GM21381 (cell line): ENCODE measurements around the gene SELENOF.
"Not testable (repeated sequence)": the region's sequence is repeated elsewhere in the genome, so short reads cannot be mapped to it uniquely, and the experiment has no call there.

Experiments used
- ATAC-seq: cut with Tn5 transposase; IDR thresholded peaks from one replicate; pipeline ENCODE4 v1.9.1; 2021; ENCODE audit warnings: mild to moderate bottlenecking, moderate library complexity; ENCODE audit not compliant: unreplicated experiment

The SELENOF gene

DNA sequence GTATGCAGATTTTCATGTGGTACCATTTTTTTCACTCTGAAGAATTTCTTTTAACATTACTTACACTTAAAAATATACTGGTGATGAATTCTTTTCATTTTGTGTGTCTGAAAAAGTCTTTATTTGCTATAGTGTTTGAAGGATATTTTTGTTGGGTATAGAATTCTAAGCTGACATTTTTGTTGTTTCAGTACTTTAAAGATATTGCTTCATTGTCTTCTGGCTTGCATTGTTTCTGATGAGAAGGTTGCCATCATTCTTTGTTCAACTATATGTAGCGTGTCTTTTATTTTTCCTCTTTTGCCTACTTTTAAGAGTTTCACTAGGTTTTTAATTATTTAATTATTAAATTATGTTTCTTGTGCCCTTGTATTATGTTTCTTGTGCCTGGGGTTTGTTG lies 8.5 kb upstream of the SELENOF start:
- ATAC-seq, result no peak

DNA sequence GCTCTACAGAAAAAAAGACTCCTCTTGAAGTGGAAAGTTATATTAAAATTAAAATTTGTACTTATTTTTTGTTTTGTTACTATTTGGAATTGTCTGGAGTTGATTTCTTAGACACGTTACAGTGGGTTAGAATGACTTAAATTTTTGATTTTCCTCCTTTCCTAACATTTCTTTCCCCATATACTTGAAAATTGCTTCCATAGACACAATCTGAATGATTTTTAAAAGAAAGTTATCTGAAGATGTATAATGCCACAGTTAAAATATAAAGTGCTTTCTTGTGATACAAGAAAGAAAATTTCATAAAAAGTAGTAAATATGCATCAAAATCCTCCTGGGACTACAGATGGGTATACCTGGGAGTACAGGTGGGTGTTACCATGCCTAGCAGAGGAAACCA lies 2.8 kb upstream of the SELENOF start:
- no peak for ATAC-seq

DNA sequence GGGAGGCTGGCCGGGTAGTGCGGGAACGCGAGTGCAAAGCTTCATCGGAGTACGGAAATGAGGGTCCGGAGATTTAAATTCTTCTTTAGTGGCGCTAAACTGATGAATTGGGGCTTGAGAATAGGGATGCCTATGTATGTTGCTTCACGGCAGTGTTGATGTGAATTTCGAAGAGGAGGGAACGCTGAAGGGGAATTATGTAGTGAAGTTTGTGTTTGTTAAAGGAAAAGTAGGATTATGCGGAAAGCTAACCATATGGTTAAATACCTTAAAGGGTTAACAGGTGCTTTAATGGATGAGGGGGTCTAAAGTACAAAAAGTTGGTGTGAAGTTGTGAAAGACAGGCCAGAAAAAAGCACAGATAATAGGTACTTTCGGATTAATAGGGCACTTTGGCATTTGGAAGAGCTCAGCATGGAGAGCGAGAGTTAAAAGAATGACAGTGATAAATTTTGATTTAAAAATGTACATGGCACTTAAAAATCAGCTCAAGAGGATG lies 1.9 kb upstream of the SELENOF start:
- ATAC-seq, result no peak

DNA sequence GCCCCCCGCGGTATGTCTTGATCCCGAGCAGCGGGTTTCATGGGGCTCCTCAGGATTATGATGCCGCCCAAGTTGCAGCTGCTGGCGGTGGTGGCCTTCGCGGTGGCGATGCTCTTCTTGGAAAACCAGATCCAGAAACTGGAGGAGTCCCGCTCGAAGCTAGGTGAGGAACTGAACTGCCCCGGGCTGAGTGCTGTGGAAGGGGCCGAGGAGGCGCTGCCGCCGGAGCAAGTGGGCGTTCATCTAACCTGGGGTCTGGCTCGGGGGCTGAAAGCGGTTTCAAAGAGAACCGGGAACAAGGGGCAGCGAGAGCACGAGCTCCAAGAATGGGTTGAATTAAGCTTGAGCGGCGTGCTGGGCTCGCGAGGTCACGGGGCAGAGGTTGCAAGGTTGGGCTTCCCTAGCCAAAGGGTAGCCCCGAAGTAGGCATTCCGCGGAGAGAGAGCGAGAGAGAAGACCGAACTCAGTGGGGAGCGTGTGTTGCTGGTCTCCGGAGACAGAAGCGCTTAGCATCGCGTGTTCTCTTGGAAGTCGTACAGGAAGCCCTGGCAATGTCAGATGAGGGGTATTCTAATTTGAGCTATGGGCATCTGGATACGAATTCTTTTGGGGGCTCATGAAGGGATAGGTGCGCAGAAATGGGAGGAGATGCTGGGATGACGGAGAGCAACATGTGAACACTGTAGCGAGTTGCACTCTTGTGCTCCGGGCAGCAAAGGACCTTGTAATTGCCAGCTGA lies 1.2 kb upstream of the SELENOF start:
- peak; percentile 18 for ATAC-seq

DNA sequence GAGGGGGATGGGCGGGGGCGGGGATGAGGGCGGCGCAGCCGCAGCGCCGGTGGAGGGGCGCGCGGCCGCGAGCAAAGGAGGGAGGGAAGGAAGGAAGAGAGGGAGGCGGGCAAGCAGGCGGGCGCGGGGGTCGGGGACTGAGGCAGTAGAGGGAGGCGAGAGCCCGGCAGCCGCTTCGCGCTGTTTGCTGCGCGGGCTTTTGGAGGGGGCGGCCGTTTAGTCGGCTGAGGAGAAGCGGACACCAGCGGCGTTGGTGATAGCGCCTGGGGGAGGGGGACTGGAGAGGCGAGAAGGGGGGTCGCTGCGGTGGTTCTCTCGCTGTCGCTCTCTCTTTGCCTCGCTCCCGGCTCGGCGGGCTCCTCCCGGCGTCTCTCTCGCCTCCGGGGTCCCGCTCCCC lies 673 bp upstream of the SELENOF start, which contains the start of gene HS2ST1:
Gene HS2ST1, plus strand, starts transcription at position 35 of the 397 bp plus-strand sequence.
- no peak for ATAC-seq

DNA sequence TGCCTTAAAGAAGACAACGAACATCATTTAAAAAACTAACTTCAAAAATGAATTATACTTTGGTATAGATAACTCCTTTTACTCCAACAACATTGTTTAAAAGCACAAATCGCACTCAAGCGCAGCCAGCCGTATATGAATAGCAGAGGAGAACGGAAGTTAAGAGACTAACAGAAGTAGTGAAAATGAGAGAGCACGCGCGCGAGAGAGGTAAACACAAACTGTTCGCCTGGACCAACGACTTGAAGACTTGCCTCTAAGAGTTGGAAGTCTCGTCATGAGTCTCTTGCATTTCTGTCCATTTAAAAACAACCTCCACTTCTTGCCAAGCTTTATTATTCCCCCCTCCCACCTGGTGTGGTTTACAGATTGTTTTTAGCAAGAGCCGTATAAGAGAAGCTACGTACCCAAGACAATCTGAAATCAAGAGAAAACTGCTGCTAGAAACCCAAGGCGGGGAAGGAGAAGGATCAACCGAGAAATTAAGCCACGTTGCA lies 479 bp downstream of the SELENOF start:
- peak; percentile 19 for ATAC-seq

DNA sequence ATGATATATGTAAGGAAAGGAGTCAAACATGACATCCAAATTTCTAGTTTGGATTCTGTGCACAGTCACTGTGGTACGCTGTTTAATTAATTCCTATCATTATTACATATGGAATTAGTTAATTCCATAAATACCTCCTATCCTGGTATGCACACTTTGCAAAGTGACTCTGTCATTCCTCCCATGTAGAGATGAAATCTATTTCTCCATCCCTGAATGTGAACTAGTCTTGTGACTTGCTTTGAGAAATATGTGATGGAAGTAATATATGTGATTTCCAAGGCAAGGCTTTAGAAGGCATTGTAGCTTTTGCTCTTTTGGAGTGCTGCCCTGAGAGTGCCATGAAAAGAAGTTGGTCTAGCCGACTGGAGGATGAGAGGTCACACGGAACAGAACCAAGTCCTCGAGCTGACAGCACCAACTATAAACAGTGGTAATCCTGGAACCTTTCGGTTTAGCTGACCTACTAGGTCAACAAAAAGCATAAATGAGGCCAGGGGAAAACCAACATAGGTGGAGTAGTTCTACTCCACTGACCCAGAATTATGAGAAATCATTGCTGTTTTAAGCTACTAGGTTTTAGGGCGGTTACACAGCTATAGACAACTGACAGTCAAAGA lies 1.5 kb downstream of the SELENOF start:
- no peak for ATAC-seq

DNA sequence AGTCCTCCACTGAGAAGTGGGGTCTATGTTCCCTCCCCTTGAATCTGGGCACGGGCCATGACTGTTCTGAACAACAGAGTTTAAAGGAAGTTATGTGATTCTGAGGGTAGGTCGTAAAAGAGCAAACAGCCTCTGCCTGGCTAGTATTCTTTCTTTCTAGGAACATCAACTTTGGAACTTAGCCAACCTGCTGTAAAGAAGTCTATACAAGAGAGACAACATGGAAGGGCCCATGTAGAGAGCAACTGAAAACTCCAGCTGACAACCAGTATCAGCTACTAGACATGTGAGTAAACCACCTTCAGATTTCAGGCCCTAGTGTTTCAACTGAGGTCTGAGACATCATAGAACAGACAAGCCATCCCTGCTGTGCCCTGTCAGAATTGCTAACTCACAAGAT lies 7.5 kb downstream of the SELENOF start:
- no peak for ATAC-seq

DNA sequence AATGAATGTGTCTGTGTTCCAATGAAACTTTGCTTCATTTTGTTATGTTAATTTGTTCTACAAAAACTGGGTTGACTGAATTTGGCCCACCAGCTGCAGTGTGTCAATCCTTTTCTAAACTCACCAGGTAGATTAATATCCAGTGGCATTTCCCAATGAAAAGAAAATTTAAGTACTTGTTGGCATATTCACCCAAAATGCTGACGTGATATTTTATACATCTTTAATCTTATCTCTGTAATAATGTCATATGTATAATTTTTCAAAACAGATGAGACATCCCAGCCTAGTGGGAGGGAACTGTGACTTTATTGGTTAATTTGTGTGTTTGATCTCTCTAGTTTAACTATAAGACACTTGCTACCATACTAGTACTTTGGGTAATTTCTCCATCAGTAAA lies 8.1 kb downstream of the SELENOF start:
- ATAC-seq, result no peak

DNA sequence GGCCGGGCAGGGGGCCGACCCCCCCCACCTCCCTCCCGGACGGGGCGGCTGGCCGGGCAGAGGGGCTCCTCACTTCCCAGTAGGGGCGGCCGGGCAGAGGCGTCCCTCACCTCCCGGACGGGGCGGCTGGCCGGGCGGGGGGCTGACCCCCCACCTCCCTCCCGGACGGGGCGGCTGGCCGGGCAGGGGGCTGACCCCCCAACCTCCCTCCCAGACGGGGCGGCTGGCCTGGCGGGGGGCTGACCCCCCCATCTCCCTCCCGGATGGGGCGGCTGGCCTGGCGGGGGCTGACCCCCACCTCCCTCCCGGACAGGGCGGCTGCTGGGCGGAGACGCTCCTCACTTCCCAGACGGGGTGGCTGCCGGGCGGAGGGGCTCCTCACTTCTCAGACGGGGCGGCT lies 14.5 kb downstream of the SELENOF start:
- ATAC-seq, result not testable (repeated sequence)

DNA sequence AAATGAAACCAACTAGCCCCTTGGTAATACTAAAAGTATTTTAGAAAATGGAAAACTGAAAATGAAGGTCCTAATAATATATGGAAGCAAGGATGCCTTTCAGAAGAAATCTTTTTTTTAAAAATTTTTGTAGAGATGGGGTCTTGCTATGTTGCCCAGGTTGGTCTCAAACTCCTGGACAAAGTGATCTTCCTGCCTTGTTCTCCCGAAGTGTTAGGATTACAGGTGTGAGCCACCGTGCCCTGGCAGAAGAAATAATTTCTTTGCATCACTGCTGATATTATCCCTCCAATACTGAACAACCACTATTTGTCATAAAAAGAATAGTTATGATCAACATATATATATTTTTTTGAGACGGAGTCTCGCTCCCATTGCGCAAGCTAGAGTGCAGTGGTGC lies 25.6 kb downstream of the SELENOF start:
- no peak for ATAC-seq

DNA sequence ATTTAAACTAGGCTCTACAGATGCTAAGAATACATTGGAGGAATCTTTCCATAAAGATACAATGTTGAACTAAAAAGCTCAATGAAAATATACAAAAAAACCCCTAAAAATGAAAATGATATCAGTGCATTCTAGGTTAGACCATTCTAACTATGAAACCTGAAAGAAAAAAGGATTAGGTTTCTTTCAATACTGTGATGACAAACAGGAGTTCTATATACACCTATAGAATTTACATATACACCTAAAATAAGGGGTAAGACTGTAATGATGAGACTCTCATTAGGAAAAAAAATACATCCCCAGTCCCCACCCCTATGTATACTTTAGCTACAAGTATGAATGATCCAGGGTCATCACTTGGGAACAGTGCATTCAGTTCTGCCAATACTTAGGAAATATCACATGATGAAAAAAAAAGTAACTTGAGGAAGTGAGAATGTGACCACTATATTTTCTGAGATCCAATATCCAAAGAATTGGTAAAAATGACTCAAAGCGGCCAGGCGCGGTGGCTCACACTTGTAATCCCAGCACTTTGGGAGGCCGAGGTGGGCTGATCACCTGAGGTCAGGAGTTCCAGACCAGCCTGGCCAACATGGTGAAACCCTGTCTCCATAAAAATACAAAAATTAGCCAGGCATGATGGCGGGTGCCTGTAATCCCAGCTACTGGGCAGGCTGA lies 26.3 kb downstream of the SELENOF start:
- ATAC-seq, result peak; percentile 64

DNA sequence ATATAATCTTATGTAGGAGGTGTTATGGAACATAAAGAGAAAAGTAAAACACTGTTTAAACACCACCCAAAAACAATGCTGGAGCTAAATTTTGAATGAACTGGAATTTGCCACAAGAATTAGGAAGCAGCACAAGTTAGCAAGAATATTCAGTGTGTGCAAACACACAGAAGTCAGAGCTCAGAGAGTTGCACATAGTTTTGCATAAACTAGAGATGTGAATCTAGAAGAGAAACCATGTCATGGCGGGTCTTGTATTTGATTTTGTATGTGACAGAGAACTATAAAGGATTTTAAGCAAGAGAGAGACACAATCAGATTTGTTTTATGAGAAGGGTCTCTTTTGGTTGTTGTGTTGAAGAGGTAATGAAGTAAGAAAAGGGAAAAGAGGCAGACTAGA lies 38.2 kb downstream of the SELENOF start:
- ATAC-seq, result no peak

DNA sequence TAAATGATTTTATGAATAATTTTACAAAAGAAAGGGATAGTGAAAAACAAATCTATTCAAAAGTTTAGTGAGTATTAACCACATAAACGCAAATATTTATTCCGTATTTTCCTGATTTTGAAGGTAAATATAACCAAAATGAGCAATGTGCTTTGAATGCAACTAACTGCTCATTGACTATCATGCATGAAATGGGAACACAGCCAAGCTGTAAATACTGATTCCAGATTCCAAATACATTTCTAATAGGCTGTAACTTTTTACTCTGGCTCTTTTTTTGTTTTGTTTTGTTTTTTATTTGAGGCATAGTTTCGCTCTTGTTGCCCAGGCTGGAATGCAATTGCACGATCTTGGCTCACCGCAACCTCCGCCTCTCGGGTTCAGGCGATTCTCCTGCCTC lies 41.8 kb downstream of the SELENOF start:
- no peak for ATAC-seq

DNA sequence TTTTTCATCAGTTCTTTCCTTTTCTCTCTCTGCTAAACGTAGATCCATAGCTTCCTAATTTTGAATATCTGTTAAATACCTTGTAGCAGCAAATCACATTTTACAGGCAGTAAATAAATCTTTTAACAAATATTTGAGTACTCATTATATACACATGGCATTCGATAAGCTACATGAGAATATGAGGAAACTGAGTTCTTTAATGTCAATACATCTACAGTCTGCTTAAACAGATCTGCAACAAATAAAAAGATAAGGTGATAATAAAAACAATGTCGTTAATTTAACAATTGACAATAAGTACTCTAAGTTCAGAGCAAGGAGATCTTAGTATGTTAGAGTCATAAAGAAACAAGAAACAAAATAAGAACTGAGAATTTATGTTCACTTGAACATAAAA lies 42.9 kb downstream of the SELENOF start:
- ATAC-seq, result no peak

DNA sequence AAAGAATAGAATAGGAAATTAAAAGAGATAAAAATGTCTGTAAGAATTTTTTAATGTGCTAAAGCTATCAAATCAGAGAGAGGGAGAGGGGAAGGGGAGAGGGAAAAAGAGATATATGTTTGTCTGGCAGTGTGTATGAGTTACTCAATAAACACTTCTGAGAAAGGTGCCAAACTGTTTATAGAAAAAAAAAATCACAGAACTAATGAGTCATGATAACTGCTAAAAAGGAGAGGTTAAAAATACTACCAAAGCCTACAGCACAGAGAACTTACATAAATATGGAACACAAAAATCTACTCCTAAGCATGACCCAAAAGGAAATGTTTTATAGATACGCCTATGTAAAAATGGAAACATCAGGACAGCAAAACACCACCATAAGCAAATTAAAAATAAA lies 45.4 kb downstream of the SELENOF start:
- ATAC-seq, result no peak

DNA sequence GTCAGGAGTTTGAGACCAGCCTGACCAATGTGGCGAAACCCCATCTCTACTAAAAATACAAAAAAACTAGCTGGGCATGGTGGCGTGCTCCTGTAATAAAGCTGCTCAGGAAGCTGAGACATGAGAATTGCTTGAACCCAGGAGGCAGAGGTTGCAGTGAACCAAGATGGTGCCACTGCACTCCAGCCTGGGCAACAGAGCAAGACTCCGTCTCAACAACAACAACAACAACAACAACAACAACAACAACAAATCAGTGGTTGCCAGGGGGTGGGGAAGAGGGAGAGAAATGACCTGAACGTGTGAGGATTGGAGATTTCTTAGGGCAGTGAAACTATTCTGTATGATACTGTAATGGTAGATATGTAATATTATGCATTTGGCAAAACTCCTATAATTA lies 46.6 kb downstream of the SELENOF start:
- not testable (repeated sequence) for ATAC-seq

DNA sequence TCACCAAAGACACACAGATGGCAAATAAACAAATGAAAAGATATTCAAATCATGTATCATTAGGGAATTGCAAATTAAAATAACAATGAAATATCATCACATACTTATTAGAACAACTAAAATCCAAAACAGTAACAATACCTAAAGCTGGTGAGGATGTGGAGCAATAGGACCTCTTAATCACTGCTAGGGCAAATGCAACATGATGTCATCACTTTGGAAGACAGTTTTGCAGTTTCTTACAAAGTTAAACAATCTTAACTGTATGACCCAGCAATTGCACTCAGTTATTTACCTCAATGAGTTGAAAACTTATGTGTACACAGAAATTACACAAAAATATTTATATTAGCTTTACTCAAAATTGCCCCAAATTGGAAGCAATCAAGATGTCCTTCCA lies 47.3 kb downstream of the SELENOF start:
- no peak for ATAC-seq

DNA sequence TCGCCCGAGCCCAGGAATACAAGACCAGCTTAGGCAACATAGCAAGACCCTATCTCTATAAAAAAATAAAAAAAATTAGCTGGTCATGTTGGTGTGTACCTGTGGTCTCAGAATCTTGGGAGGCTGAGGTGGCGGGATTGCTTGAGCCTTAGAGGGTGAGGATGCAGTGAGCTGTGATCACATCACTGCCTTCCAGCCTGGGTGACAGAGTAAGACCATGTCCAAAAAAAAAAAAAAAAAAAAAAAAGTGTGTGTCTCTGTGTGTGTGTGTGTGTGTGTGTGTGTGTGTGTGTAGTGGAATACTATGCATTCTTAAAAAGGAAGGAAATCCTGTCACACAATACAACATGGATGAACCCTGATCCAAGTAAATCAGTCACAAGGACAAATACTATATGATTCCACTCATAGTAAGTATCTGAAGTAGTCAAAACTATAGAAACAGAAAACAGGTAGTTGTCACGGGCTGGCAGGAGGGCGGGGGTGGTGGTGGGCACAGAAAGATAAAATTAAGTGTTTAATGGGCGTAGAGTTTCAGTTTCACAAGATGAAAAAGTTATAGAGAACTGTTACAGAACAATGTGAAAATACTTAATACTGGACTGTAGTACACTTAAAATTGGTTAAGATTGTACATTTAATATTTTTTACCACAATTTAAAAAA lies 47.8 kb downstream of the SELENOF start:
- no peak for ATAC-seq

DNA sequence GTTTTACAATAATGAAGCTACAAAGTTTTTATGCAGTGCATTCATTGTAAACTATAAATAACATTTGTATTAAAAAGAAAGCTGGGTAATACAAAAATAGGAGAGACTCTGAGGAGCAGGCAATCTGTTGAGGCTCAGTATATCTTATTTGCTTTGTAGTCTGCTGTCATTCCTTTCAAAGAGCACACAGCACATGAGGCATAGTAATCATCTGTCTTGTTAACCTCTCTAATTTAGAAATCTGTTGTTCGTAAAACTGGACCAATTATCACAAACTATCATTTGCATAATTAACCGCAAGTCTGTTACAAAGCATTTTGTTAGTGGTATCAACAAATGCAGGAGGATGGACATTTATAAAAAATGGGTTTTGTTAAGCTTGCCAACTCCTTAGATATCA lies 51.0 kb downstream of the SELENOF start:
- ATAC-seq, result no peak

DNA sequence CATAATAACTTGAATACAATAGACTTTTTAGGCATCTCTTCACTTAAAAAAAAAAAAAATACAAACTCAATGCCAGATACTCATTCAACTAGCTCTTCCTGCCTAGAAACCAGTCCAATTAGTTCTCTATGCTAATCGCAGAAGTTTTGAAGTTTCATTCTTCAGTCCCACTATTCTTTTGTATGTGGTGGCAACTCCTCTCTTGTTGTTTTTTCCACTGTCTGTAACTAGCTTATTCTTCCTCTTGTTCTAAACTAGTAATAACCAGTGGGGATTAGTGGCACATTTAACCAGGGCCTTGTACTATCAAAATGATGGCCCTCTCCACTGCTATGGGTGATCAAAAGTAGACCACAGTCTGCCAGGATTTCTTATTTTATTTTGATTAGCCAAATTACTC lies 52.5 kb downstream of the SELENOF start:
- no peak for ATAC-seq
